Calu3 (cell line): ENCODE data around the gene ALKBH3. TPM values are rescaled to one million over a fixed set of nuclear protein-coding genes. Genes with fewer than 3 reads are reported as not detected.
A peak's percentile ranks its signal among the peaks of the same experiment; 100 is the strongest.

ENCODE experiments used
- BruUV-seq: library from RNA; stranded (reverse); fragments of 400-500 nt; replicated peaks from 2 replicates; lab custom pipeline; 2021; lab: Mats Ljungman, UMichigan
- CTCF ChIA-PET: fragments of 300-600 bp; sonication (Branson Sonifier 250); formaldehyde crosslinking; loops from one replicate; lab custom pipeline; 2022; ENCODE audit warnings: antibody characterized with exemption; lab: Charles Lee
- DNase-seq: peaks from one replicate; pipeline ENCODE4 v3.0.0; 2022
- H3K27ac Mint-ChIP-seq: one replicate; pipeline ENCODE4 v1.8.0; 2022; ENCODE audit warnings: mixed read lengths; ENCODE audit not compliant: unreplicated experiment
- H3K27me3 Mint-ChIP-seq: one replicate; pipeline ENCODE4 v1.8.0; 2022; ENCODE audit warnings: mixed read lengths; ENCODE audit not compliant: unreplicated experiment
- H3K36me3 Mint-ChIP-seq: one replicate; pipeline ENCODE4 v1.8.0; 2022; ENCODE audit warnings: mild to moderate bottlenecking, moderate library complexity, mixed read lengths; ENCODE audit not compliant: insufficient read depth, unreplicated experiment
- H3K4me1 Mint-ChIP-seq: one replicate; pipeline ENCODE4 v1.8.0; 2022; ENCODE audit warnings: mild to moderate bottlenecking, low read depth, mixed read lengths; ENCODE audit not compliant: unreplicated experiment
- H3K4me3 Mint-ChIP-seq: one replicate; pipeline ENCODE4 v1.8.0; 2022; ENCODE audit warnings: mild to moderate bottlenecking, low read depth, moderate library complexity, mixed read lengths; ENCODE audit not compliant: unreplicated experiment
- H3K9me3 Mint-ChIP-seq: one replicate; pipeline ENCODE4 v1.8.0; 2022; ENCODE audit warnings: low read depth, mixed read lengths; ENCODE audit not compliant: unreplicated experiment
- CTCF ChIP-seq: fragments of 200-600 bp; IDR thresholded peaks from one replicate; pipeline ENCODE4 v1.8.0; 2022; ENCODE audit warnings: antibody characterized with exemption; ENCODE audit not compliant: unreplicated experiment
- intact Hi-C: fragments of 100-400 bp; cut with micrococcal nuclease; formaldehyde crosslinking; loops from one replicate; pipeline ENCODE4 v1.10.0; 2022; ENCODE audit not compliant: unreplicated experiment
- total RNA-seq: library from RNA; stranded (reverse); gene quantifications from 2 replicates; pipeline ENCODE4 v1.2.3, GENCODE V29; 2022

Gene ALKBH3
- total RNA-seq, 1 experiment from 2014 or later = 19.1 TPM

- no peaks in the 10 kb centered on the region for H3K27me3 Mint-ChIP-seq
- CTCF ChIA-PET = interaction anchor here (0.8 kb wide), 1 partner anchor 26 kb away, joined by 3 read pairs; no protein-coding TSS in a partner anchor
- peaks cover 5% of the 10 kb centered on the region for H3K36me3 Mint-ChIP-seq
- intact Hi-C loops = no loop called here
- peaks cover 31% of the 10 kb centered on the region for H3K4me1 Mint-ChIP-seq
- no peaks in the 10 kb centered on the region for H3K9me3 Mint-ChIP-seq
- no peak for DNase-seq
- peak overlapping the region; percentile 60 for H3K27ac Mint-ChIP-seq
- no peak for TF ChIP-seq CTCF
- no peak overlapping the region for H3K4me3 Mint-ChIP-seq
- no TSS peak for BruUV-seq
Measured at GRCh38 chr11:43923406-43924111, 42.9 kb downstream of the ALKBH3 start.

GRCh38 chr11:43924112-43924855, 43.7 kb downstream of the ALKBH3 start:
- no TSS peak for BruUV-seq
- DNase-seq = no peak
- intact Hi-C loops = no loop called here
- Mint-ChIP-seq H3K9me3 (no peaks in the 10 kb centered on the region), H3K27me3 (no peaks in the 10 kb centered on the region), H3K36me3 (peaks cover 5% of the 10 kb centered on the region), H3K4me3 (no peak overlapping the region), H3K4me1 (peaks cover 31% of the 10 kb centered on the region), H3K27ac (no peak overlapping the region)
- TF ChIP-seq CTCF = no peak
- CTCF ChIA-PET = interaction anchor here (0.8 kb wide), 1 partner anchor 25 kb away, joined by 3 read pairs; no protein-coding TSS in a partner anchor

DNA sequence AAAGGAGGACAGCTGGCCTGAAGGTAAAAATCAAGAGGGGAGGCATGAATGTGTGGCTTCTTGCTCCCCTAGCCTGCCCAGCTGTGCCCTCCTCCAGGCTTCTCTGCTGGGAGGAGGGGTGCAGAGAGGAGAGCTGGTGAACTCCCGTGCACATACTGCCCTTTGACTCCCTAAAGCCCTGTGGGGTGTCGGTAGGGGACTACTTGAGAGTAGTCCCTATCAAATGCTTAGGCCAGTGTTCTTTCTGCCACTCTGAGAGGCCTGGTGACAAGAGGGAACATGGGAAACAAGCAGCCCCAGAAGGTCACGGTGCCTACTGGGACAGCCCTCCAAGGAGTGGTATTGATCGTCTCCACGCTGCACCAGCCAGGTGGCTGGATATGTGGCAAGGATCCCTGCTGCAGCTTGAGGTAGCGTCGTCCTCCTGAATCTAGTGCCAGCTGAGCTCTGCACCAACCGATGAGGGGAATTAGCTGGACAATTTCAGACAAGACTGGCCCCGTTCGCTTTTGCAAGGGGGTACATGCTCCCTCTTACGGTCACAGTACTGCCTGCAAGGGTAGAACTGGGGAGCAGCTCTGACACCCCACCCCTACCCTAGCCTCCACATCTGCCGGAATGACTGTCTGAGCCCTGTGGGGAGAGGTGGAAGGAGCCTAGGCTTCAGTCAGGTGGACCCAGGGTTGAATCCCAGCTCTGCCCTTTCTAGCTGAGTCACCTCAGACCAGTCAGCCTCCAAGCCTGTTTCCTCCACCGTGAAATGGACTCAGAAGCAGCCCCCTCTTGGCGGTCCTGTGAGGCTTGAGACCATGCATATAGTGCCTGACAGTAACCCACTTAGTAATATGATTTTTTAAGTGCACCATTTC, 44.7 kb downstream of the ALKBH3 start:
- intact Hi-C loops = no loop called here
- Mint-ChIP-seq H3K27ac (no peak overlapping the region), H3K27me3 (no peaks in the 10 kb centered on the region), H3K4me3 (no peak overlapping the region), H3K36me3 (peaks cover 5% of the 10 kb centered on the region), H3K9me3 (no peaks in the 10 kb centered on the region), H3K4me1 (peaks cover 28% of the 10 kb centered on the region)
- DNase-seq = no peak
- no peak for TF ChIP-seq CTCF
- CTCF ChIA-PET = no interaction called here
- BruUV-seq = no TSS peak

DNA sequence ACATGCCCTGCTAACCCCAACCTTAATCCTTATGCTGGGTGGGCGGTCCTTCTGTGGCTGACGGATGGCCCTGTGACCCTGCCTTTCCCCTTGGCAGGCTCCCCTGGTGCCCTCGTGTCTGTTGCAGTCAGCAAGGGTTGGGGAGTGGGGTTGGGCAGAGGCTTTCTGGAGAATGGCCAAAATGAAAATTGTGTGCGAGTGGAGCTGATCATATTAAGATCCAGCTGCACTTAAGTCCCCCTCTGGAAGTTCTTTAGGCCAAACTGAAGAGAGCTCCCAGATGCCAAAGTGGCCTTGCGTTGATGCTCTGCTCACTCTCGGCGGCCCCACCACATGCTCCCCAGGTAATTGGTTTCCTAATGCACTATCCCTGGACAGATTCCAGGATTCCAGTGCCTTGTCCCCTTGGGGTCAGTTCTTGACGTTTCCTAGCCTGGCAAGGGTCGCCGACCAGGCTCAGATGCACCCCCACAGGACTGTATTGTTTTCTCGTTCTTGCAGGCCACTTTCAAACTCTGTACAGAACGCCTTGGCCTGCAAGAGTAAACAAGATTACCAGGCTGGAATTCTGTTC, 45.4 kb downstream of the ALKBH3 start:
- peaks cover 26% of the 10 kb centered on the region for H3K4me1 Mint-ChIP-seq
- no peak for TF ChIP-seq CTCF
- no peak for DNase-seq
- CTCF ChIA-PET = no interaction called here
- BruUV-seq = no TSS peak
- H3K36me3 Mint-ChIP-seq = peaks cover under 1% of the 10 kb centered on the region
- no peak overlapping the region for H3K27ac Mint-ChIP-seq
- no peaks in the 10 kb centered on the region for H3K27me3 Mint-ChIP-seq
- intact Hi-C loops = no loop called here
- H3K9me3 Mint-ChIP-seq = no peaks in the 10 kb centered on the region
- H3K4me3 Mint-ChIP-seq = no peak overlapping the region
